ENCODE data around the gene PIGH.
"Not testable (repeated sequence)": the region's sequence is repeated elsewhere in the genome, so short reads cannot be mapped to it uniquely, and the experiment has no call there.

Gene PIGH

GRCh38 chr14:67633451-67634147 lies 33.5 kb upstream of the PIGH start:
- no peak overlapping the region for H3K27ac ChIP-seq (ENCODE audit: low read depth, low read length)
- H3K9me3 ChIP-seq (ENCODE audit: control insufficient read depth in 1 of 2, low read length in 2 of 2): no peaks in the 10 kb centered on the region
- H3K9ac ChIP-seq (ENCODE audit: low read depth in 1 of 2, low read length in 2 of 2): no peak overlapping the region
- H3K4me1 ChIP-seq (ENCODE audit: control insufficient read depth in 1 of 2, insufficient read depth in 2 of 2, low read length in 2 of 2): peaks cover 0 to 9% of the 10 kb centered on the region in 2 donors
- H3K4me3 ChIP-seq (ENCODE audit: low read depth in 1 of 2, low read length in 2 of 2): no peak overlapping the region
- H3K27me3 ChIP-seq (ENCODE audit: control insufficient read depth in 1 of 2, insufficient read depth in 2 of 2, low read length in 2 of 2): no peaks in the 10 kb centered on the region
- H3K36me3 ChIP-seq (ENCODE audit: control insufficient read depth in 1 of 2, insufficient read depth in 2 of 2, low read length in 2 of 2): no peaks in the 10 kb centered on the region

GRCh38 chr14:67630938-67631337 lies 30.9 kb upstream of the PIGH start:
- no peak overlapping the region for H3K4me3 ChIP-seq (ENCODE audit: low read depth in 1 of 2, low read length in 2 of 2)
- H3K4me1 ChIP-seq (ENCODE audit: control insufficient read depth in 1 of 2, insufficient read depth in 2 of 2, low read length in 2 of 2): peaks cover 0 to 5% of the 10 kb centered on the region in 2 donors
- H3K36me3 ChIP-seq (ENCODE audit: control insufficient read depth in 1 of 2, insufficient read depth in 2 of 2, low read length in 2 of 2): no peaks in the 10 kb centered on the region
- no peaks in the 10 kb centered on the region for H3K9me3 ChIP-seq (ENCODE audit: control insufficient read depth in 1 of 2, low read length in 2 of 2)
- no peak overlapping the region for H3K9ac ChIP-seq (ENCODE audit: low read depth in 1 of 2, low read length in 2 of 2)
- no peak overlapping the region for H3K27ac ChIP-seq (ENCODE audit: low read depth, low read length)
- no peaks in the 10 kb centered on the region for H3K27me3 ChIP-seq (ENCODE audit: control insufficient read depth in 1 of 2, insufficient read depth in 2 of 2, low read length in 2 of 2)

GRCh38 chr14:67630186-67630585 lies 30.1 kb upstream of the PIGH start:
- no peaks in the 10 kb centered on the region for H3K36me3 ChIP-seq (ENCODE audit: control insufficient read depth in 1 of 2, insufficient read depth in 2 of 2, low read length in 2 of 2)
- H3K9ac ChIP-seq (ENCODE audit: low read depth in 1 of 2, low read length in 2 of 2): no peak overlapping the region
- no peaks in the 10 kb centered on the region for H3K9me3 ChIP-seq (ENCODE audit: control insufficient read depth in 1 of 2, low read length in 2 of 2)
- no peak overlapping the region for H3K4me3 ChIP-seq (ENCODE audit: low read depth in 1 of 2, low read length in 2 of 2)
- H3K27ac ChIP-seq (ENCODE audit: low read depth, low read length): no peak overlapping the region
- H3K27me3 ChIP-seq (ENCODE audit: control insufficient read depth in 1 of 2, insufficient read depth in 2 of 2, low read length in 2 of 2): no peaks in the 10 kb centered on the region
- H3K4me1 ChIP-seq (ENCODE audit: control insufficient read depth in 1 of 2, insufficient read depth in 2 of 2, low read length in 2 of 2): peaks cover 0 to 4% of the 10 kb centered on the region in 2 donors

GRCh38 chr14:67627519-67627918 lies 27.5 kb upstream of the PIGH start:
- no peaks in the 10 kb centered on the region for H3K36me3 ChIP-seq (ENCODE audit: control insufficient read depth in 1 of 2, insufficient read depth in 2 of 2, low read length in 2 of 2)
- H3K4me1 ChIP-seq (ENCODE audit: control insufficient read depth in 1 of 2, insufficient read depth in 2 of 2, low read length in 2 of 2): peaks cover 0 to 2% of the 10 kb centered on the region in 2 donors
- H3K9me3 ChIP-seq (ENCODE audit: control insufficient read depth in 1 of 2, low read length in 2 of 2): no peaks in the 10 kb centered on the region
- no peak overlapping the region for H3K9ac ChIP-seq (ENCODE audit: low read depth in 1 of 2, low read length in 2 of 2)
- no peak overlapping the region for H3K4me3 ChIP-seq (ENCODE audit: low read depth in 1 of 2, low read length in 2 of 2)
- no peak overlapping the region for H3K27ac ChIP-seq (ENCODE audit: low read depth, low read length)
- no peaks in the 10 kb centered on the region for H3K27me3 ChIP-seq (ENCODE audit: control insufficient read depth in 1 of 2, insufficient read depth in 2 of 2, low read length in 2 of 2)

GRCh38 chr14:67626131-67626530 lies 26.1 kb upstream of the PIGH start:
- H3K4me3 ChIP-seq (ENCODE audit: low read depth in 1 of 2, low read length in 2 of 2); H3K27ac ChIP-seq (ENCODE audit: low read depth, low read length); H3K27me3 ChIP-seq (ENCODE audit: control insufficient read depth in 1 of 2, insufficient read depth in 2 of 2, low read length in 2 of 2); H3K9me3 ChIP-seq (ENCODE audit: control insufficient read depth in 1 of 2, low read length in 2 of 2); H3K36me3 ChIP-seq (ENCODE audit: control insufficient read depth in 1 of 2, insufficient read depth in 2 of 2, low read length in 2 of 2); H3K9ac ChIP-seq (ENCODE audit: low read depth in 1 of 2, low read length in 2 of 2); H3K4me1 ChIP-seq (ENCODE audit: control insufficient read depth in 1 of 2, insufficient read depth in 2 of 2, low read length in 2 of 2): not testable (repeated sequence)

GRCh38 chr14:67623114-67623513 lies 23.0 kb upstream of the PIGH start:
- H3K27ac ChIP-seq (ENCODE audit: low read depth, low read length): no peak overlapping the region
- peaks cover 0 to 8% of the 10 kb centered on the region in 2 donors for H3K27me3 ChIP-seq (ENCODE audit: control insufficient read depth in 1 of 2, insufficient read depth in 2 of 2, low read length in 2 of 2)
- H3K9ac ChIP-seq (ENCODE audit: low read depth in 1 of 2, low read length in 2 of 2): no peak overlapping the region

GRCh38 chr14:67622675-67623074 lies 22.6 kb upstream of the PIGH start:
- Histone ChIP-seq H3K36me3 (ENCODE audit: control insufficient read depth in 1 of 2, insufficient read depth in 2 of 2, low read length in 2 of 2) (no peaks in the 10 kb centered on the region), H3K4me1 (ENCODE audit: control insufficient read depth in 1 of 2, insufficient read depth in 2 of 2, low read length in 2 of 2) (peaks cover 12 to 21% of the 10 kb centered on the region in 2 donors), H3K27ac (ENCODE audit: low read depth, low read length) (no peak overlapping the region), H3K9me3 (ENCODE audit: control insufficient read depth in 1 of 2, low read length in 2 of 2) (no peaks in the 10 kb centered on the region), H3K27me3 (ENCODE audit: control insufficient read depth in 1 of 2, insufficient read depth in 2 of 2, low read length in 2 of 2) (peaks cover 0 to 8% of the 10 kb centered on the region in 2 donors), H3K4me3 (ENCODE audit: low read depth in 1 of 2, low read length in 2 of 2) (no peak overlapping the region), H3K9ac (ENCODE audit: low read depth in 1 of 2, low read length in 2 of 2) (no peak overlapping the region)

More at GRCh38 chr14:67623114-67623513, 23.0 kb upstream of the PIGH start:
- Histone ChIP-seq H3K4me3 (ENCODE audit: low read depth in 1 of 2, low read length in 2 of 2) (no peak overlapping the region), H3K36me3 (ENCODE audit: control insufficient read depth in 1 of 2, insufficient read depth in 2 of 2, low read length in 2 of 2) (no peaks in the 10 kb centered on the region), H3K4me1 (ENCODE audit: control insufficient read depth in 1 of 2, insufficient read depth in 2 of 2, low read length in 2 of 2) (peaks cover 12 to 21% of the 10 kb centered on the region in 2 donors), H3K9me3 (ENCODE audit: control insufficient read depth in 1 of 2, low read length in 2 of 2) (no peaks in the 10 kb centered on the region)

GRCh38 chr14:67620217-67620785 lies 20.2 kb upstream of the PIGH start:
- peaks cover 0 to 8% of the 10 kb centered on the region in 2 donors for H3K27me3 ChIP-seq (ENCODE audit: control insufficient read depth in 1 of 2, insufficient read depth in 2 of 2, low read length in 2 of 2)
- no peaks in the 10 kb centered on the region for H3K9me3 ChIP-seq (ENCODE audit: control insufficient read depth in 1 of 2, low read length in 2 of 2)
- peak overlapping the region; percentile 78 to 82 for H3K9ac ChIP-seq (ENCODE audit: low read depth in 1 of 2, low read length in 2 of 2)
- no peaks in the 10 kb centered on the region for H3K36me3 ChIP-seq (ENCODE audit: control insufficient read depth in 1 of 2, insufficient read depth in 2 of 2, low read length in 2 of 2)
- H3K4me3 ChIP-seq (ENCODE audit: low read depth in 1 of 2, low read length in 2 of 2): peak overlapping the region; percentile 83
- peaks cover 12 to 21% of the 10 kb centered on the region in 2 donors for H3K4me1 ChIP-seq (ENCODE audit: control insufficient read depth in 1 of 2, insufficient read depth in 2 of 2, low read length in 2 of 2)
- no peak overlapping the region for H3K27ac ChIP-seq (ENCODE audit: low read depth, low read length)

GRCh38 chr14:67619446-67620216 lies 19.6 kb upstream of the PIGH start, which contains the start of gene ARG2:
Gene ARG2, plus strand, starts transcription at chr14:67619920. Its CDS starts 58 bp downstream, at chr14:67619978.
- Histone ChIP-seq H3K27me3 (ENCODE audit: control insufficient read depth in 1 of 2, insufficient read depth in 2 of 2, low read length in 2 of 2) (peaks cover 0 to 8% of the 10 kb centered on the region in 2 donors), H3K9me3 (ENCODE audit: control insufficient read depth in 1 of 2, low read length in 2 of 2) (no peaks in the 10 kb centered on the region), H3K4me1 (ENCODE audit: control insufficient read depth in 1 of 2, insufficient read depth in 2 of 2, low read length in 2 of 2) (peaks cover 12 to 21% of the 10 kb centered on the region in 2 donors), H3K9ac (ENCODE audit: low read depth in 1 of 2, low read length in 2 of 2) (peak within 1 kb of the TSS; percentile 78 to 82), H3K36me3 (ENCODE audit: control insufficient read depth in 1 of 2, insufficient read depth in 2 of 2, low read length in 2 of 2) (no peaks in the 10 kb centered on the region), H3K4me3 (ENCODE audit: low read depth in 1 of 2, low read length in 2 of 2) (peak within 1 kb of the TSS; percentile 83), H3K27ac (ENCODE audit: low read depth, low read length) (peak within 1 kb of the TSS; percentile 70)

- no peak overlapping the region for H3K4me3 ChIP-seq (ENCODE audit: low read depth in 1 of 2, low read length in 2 of 2)
- no peaks in the 10 kb centered on the region for H3K36me3 ChIP-seq (ENCODE audit: control insufficient read depth in 1 of 2, insufficient read depth in 2 of 2, low read length in 2 of 2)
- no peak overlapping the region for H3K27ac ChIP-seq (ENCODE audit: low read depth, low read length)
- peaks cover 12 to 21% of the 10 kb centered on the region in 2 donors for H3K4me1 ChIP-seq (ENCODE audit: control insufficient read depth in 1 of 2, insufficient read depth in 2 of 2, low read length in 2 of 2)
- no peaks in the 10 kb centered on the region for H3K9me3 ChIP-seq (ENCODE audit: control insufficient read depth in 1 of 2, low read length in 2 of 2)
- H3K27me3 ChIP-seq (ENCODE audit: control insufficient read depth in 1 of 2, insufficient read depth in 2 of 2, low read length in 2 of 2): peaks cover 0 to 8% of the 10 kb centered on the region in 2 donors
- peak overlapping the region; percentile 78 to 82 for H3K9ac ChIP-seq (ENCODE audit: low read depth in 1 of 2, low read length in 2 of 2)
These were observed 18.6 kb upstream of the PIGH start for GRCh38 chr14:67618617-67619063.
